Activated gamma-delta T cell treated with anti-CD3 and anti-CD28 coated beads, Interleukin-2, amount 50 U/mL, for 16 hours (primary cell): Measurements from ENCODE around the gene ZNF619.

Experiments used
- DNase-seq: peaks from one replicate; pipeline ENCODE4 v3.0.0-alpha.2; 2020; ENCODE audit warnings: low read depth

Gene ZNF619

DNA sequence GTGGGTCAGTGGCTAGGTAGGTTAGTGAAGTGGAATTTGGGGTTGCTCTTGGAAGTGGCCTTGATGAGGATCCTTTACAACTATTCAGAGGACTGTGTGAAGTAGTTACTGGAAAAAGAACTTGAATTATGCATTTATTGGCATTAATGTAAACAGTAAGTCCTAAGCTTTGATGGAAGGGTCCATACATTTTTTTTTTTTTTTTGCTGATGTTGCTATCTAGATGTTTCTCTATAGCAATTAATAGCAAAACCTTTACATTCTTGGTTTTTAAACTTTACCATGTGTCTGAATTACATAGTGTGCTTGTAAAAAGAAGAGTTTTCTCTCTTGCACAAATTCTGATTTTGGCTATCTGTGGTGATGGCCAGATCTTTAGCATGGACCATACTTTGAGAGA is 57.4 kb downstream of the ZNF619 start:
- DNase-seq, result no peak
